GM19240 (cell line): ENCODE measurements around the gene CGB1.

Experiments used
- DNase-seq: peaks from one replicate; pipeline ENCODE4 v3.0.0; 2011; ENCODE audit warnings: low spot score; ENCODE audit not compliant: insufficient read length

CGB1 gene

DNA sequence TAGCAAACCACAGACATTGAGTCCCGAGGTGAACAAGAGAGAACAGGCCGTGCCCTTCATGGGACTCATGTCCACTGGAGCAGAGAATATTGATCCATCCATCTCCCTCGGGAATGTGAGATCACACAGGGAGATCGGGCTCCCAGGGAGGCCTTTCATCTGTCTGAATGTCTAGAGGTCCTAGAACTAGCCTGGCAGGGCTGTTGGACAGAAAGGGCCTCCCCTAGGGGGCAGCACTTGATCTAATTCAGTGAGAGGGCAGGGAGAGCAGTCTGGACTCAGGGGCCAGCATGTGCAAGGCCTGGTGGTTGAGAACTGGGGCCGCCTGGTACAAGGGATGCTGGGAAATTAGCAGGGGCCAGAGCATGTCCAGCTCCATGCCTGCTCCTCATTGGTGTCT is 38.7 kb downstream of the CGB1 start:
- no peak for DNase-seq

GRCh38 chr19:48994035-48994386 is 42.7 kb downstream of the CGB1 start:
- DNase-seq, result no peak

DNA sequence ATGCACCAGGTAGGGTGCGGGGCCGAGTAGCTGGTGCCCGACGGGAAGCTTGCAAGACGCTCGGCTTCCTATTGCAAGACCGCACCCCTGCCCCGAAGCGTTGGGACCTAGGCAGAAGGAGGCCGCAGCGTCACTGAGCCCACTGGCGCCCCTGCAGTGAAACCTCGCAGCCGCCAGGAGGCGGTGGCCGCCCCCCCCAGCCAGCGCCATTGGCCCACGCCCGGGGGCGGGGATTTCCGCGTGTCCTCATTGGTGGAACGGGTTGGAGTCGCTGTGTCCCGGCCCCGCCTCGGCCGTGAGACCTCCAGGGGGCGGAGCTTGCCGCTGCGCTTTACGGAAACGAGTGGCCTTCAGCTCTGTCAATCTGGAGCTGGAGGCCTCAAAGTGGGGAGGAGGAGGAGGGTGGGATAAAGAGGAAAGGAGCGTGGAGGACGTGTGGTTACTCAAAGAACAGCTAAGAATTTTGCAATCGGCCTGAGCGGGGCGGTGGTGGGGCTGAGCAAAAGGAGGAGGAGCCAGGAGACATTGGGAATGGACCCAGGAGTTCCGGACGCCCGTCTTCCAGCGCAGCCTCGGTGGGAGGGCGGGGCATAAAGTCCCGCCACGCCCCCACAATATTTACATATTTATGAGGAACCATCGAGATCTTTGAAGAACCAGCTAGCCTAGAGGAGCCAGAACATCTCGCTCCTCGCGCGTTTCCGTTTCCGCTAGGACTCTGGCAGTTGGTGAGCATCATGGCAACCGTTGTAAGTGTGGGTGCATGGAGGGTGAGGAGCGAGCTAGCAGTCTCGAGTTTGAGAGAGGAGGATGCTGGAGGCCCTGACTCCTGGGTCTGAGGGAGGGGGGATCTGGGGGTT is 43.3 kb downstream of the CGB1 start, which contains the start of the genes GYS1 and RUVBL2:
TSS of gene GYS1 (minus strand) at position 135 of the 860 bp plus-strand sequence. CDS start 197 bp downstream, outside the sequence.
TSS of gene RUVBL2 (plus strand) at position 713 of the 860 bp plus-strand sequence. CDS start at position 738, 25 bp downstream.
- DNase-seq, result peak; percentile 98

DNA sequence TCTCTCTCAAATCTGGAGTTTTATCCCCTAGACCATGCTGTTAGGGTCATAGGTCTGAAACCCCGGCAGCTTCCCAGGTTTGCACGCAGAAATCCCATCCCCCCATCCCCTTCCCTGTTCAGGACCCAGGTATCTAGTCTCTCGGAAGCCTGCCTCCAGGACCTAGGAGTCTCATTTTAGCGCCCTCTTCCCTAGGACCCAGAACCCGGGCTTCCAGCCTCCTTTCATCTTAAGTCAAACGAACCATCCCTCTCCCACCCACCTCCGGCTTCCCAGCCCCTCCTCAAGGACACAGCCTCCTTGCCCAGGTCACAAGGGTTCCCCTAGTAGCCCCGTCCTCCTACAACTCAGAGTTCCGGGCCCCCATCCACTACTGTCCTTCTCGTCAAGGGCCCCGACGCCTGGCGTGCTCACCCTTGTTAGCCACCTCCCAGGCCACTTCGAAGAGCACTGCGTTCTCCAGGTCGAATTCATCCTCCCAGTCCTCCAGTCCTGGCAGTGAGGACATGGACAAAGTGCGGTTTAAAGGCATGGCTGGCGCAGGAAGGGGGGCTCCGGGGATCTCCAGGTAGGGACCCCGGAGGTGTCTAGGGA is 44.0 kb downstream of the CGB1 start:
- DNase-seq, result no peak

- DNase-seq, result no peak
These were observed 44.7 kb downstream of the CGB1 start for GRCh38 chr19:48991873-48992580.

- DNase-seq, result no peak
These were observed 45.6 kb downstream of the CGB1 start for GRCh38 chr19:48991011-48991609.

DNA sequence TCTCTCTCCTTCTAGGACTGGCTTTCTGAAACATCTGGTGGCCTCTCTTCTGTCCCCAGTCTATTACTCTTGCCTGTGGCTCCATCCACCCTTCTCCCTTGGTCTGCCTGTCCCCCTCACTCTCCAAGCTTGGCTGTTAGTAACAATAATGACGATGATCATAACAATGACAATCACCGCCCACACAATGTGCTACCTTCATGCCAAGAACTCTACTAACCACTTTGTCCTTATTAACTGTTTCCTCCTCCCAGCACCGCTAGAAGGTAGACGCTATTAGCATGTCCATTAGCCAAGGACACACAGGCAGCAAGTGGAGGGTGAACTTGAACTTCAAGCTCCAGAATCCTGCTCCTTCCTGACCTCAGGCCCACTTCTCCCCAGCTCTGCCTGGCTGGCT is 46.3 kb downstream of the CGB1 start:
- no peak for DNase-seq

DNA sequence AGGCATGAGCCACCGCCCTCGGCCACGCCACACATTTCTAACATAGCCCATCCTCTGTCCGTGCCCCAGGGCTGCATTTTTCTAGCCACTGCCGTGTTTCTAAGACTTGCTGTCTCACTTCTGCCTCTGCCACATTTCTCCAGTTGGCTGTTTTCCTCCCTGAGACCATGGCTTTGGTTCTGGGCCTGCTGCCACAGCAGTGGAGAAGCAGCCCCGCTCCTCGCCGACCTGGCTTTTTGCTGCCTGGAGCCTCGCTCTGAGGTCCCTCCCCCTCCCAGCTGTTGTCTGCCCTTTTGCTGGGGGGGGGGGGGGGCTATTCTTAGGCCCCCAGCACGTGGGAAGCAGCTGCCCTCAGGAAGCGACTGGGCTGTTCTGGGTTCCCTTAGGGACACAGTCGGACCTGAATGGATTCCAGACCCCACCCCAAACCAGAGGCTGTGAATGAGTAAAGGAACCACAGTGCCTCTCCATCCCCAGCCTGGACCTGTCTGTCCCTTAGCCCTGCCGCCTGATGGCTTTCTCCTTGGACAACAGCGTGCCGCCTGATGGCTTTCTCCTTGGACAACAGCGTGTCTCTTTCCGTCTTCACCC is 46.9 kb downstream of the CGB1 start:
- DNase-seq, result no peak

GRCh38 chr19:48988860-48989259 is 47.8 kb downstream of the CGB1 start:
- DNase-seq, result no peak

GRCh38 chr19:48988286-48988685 is 48.4 kb downstream of the CGB1 start:
- DNase-seq, result no peak

- no peak for DNase-seq
These were observed 49.4 kb downstream of the CGB1 start for GRCh38 chr19:48987323-48987722.

DNA sequence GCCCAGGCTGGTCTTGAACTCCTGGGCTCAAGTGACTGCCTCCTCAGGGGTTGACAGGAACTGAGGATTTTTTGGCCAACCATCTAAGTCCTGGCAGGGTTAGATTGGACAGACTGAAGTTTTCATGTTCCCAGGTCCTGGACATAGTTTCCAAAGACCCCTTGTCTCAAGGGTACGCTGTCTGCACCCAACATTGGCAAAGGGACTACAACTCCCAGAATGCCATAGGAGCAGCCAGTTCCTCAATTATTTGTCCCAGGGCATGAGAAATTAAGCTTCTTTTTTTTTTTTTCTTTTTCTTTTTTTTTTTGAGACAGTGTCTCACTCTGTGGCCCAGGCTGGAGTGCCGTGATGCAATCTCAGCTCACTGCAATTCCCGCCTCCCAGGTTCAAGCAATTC is 50.5 kb downstream of the CGB1 start:
- no peak for DNase-seq

GRCh38 chr19:48985711-48986110 is 51.0 kb downstream of the CGB1 start:
- DNase-seq, result no peak
